HG03442 (cell line): Measurements from ENCODE around the gene ARHGAP6.
"Not testable (repeated sequence)": the region's sequence is repeated elsewhere in the genome, so short reads cannot be mapped to it uniquely, and the experiment has no call there.

Source experiments
- ATAC-seq: cut with Tn5 transposase; IDR thresholded peaks from one replicate; pipeline ENCODE4 v1.9.1; 2021; ENCODE audit warnings: mild to moderate bottlenecking, moderate library complexity; ENCODE audit not compliant: unreplicated experiment

The ARHGAP6 gene

GRCh38 chrX:11363069-11363594 lies 302.6 kb downstream of the ARHGAP6 start:
- peak; percentile 97 for ATAC-seq

DNA sequence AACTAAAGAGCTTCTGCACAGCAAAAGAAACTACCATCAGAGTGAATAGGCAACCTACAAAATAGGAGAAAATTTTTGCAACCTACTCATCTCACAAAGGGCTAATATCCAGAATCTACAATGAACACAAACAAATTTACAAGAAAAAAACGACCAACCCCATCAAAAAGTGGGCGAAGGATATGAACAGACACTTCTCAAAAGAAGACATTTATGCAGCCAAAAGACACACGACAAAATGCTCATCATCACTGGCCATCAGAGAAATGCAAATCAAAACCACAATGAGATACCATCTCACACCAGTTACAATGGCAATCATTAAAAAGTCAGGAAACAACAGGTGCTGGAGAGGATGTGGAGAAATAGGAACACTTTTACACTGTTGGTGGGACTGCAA lies 304.1 kb downstream of the ARHGAP6 start:
- not testable (repeated sequence) for ATAC-seq

GRCh38 chrX:11355944-11356343 lies 309.8 kb downstream of the ARHGAP6 start:
- not testable (repeated sequence) for ATAC-seq

DNA sequence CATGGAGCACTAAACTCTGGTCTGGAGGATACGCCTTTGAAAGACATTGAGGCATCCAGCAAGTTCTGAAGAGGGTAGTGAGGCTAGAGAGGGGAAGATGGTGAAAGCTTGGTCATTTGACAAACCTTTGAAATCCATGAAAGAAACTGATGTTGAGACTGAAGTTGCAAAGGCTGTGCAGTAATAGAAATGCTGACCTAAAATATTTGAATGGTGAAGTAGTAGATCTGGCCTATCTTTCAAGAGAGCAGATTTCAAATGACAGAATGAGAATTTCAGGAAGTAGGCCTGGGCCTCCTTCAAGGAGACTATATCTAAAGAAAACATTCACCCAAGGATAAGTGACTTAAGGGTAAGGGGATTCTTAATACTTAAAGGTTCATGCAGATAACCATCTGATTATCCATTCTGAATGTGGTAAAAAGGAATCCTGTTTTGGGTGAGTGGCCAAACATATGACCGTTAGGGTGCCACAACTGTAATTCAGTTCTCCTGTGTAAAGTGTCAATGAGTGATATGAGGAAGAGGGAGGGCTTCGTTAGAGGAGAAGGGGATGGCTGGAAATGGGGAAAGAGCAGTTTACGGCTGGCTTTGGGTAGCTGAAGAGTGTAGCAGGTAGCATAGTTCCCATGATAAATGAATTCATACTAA lies 310.3 kb downstream of the ARHGAP6 start:
- no peak for ATAC-seq

DNA sequence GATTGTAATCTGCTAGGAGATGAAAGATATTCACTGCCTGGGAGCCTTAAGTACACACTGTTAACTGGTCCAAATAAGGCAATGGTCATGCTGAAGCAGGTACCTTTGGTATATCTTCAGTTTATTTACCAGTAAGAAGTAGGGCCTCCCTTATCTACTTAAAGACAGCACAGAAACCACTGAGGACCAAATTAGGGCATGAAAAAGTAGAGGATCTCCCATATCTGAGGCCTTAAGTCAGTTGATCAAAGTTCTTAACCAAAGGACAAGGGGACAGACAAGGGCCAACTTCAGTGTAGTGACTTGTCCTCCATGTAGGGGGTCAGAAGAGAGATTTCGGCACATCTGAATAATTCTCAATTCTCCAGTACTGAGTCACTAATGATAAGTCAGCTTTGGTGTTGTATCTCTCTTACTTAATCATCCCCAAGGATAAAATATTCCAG lies 313.4 kb downstream of the ARHGAP6 start:
- ATAC-seq: no peak

DNA sequence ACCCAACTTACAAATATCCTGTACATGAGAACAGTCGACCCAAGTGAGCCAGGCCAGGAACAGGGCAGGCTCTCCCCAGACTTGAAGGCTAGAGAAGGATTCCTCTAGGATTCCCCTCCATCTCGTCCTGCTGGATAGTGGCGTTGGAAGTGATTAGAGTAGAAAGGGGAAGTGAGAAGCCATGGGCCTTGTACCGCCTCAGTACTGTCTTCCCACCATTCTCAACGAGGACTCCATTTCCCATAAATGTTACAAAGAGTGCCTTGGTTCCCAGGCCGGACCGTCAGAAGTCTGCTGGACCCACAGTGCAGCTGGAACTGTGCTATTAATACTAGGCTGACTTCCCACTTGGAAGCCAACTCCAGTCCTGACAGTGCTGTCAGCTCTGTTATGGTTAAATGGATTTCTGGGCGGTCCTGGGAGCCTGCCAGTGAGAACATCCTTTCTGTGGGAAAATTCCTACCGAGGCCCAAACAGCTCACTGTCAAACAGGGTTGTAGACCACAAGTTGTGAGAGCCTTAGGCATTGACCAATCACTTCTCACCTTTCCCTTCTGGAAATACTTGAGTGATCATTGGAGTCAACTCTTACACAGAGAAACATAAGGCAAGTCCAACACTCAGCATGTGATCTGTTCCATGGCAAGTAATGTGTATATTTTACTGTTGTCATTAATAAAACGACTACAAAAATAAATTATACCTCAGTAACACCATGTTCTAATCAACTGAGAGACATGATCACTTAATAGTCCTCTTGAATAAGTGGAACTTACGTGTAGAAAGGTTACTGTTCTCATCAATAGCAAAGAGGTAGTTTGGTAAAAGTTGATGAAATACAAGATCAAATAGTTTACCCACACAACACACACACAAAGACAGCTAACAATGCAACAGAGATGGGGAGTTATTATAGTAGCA lies 314.1 kb downstream of the ARHGAP6 start:
- peak; percentile 42 for ATAC-seq

DNA sequence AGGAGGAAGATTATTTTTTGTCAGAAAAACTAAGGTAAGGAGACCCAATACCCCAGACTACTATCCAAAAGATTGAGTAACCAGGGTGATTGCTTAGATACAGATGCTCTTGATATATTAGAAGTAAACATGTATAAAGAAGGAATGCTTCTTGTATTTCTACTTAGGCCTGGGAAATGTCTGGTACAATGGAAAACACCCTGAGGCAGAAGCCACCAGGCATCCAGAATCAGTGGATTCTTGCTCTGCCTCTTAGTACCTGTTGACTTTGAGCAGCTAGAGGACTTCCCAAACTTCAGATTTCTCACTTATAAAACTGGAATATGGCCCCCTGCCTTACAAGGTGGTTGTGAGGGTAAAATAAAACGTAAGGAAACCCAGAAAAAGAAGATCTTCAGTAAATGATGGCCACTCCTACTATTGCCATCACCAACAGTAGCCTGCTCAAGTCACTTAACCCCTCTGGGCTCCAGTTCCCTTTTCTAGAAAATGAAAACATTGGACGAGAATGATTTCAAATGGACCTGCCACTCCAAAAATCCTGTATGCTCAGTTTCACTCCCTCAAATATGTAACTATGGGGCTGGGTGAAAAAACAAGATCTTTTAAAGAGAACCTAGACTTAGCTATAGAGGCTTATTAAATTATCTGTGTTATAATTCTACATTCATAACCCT lies 315.9 kb downstream of the ARHGAP6 start:
- no peak for ATAC-seq

GRCh38 chrX:11349020-11349419 lies 316.7 kb downstream of the ARHGAP6 start:
- ATAC-seq: no peak

DNA sequence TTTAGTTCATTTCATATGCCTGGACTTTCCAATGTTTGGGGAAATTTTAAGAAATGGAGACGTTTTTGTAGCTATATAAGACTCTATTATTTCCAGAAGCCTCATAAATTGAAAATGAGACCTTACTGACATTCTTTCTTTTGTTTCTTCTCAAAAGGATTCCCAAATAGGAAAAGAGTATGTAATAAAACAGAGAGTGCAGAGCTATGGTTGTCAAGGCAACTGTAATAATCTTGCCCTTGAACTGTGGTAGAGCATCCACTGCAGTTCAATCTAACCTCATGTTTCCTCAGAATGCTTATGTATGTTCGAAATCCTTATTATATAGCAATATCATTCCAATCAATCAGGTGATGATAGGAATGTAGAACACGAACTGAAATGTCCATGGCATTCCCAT lies 318.4 kb downstream of the ARHGAP6 start:
- ATAC-seq: no peak

DNA sequence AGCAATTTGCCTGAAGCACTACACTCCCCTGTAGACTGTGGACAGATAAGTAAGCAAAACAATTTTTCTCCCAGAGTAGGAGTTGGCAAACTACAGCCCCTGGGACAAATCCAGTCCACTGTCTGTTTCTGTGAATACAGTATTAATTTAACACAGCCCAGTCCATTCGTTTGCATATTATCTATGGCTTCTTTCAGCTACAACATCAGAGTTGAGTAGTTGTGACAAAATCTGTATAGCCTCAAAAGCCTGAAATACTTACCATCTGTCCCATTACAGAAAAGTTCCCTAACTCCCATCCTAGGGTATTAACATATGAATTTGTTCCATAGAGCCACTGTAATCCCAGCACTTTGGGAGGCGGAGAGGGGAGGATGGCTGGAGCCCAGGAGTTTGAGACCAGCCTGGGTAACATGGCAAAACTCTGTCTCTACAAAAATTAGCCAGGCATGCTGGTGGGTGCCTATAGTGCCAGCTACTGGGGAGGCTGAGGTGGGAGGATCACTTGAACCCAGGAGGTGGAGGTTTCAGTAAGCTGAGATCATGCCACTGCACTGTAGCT lies 319.5 kb downstream of the ARHGAP6 start:
- ATAC-seq: no peak

DNA sequence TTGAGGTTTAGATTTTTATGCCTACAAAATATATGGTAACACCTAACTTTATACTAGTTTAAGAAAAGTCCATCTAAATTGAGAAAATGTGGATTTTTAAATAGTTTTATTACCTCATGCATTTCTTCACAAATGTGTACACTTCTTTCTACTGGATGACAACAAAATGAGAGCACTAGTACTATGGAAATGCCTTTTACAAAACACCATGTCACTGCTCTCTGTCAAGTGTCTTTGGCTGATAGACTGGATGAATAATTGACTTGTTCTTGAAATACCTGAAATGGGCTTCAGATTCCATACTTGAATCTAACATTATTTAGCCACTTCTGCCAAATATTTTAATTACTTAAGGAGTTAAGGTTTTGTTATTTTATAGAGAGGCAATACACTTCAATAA lies 323.0 kb downstream of the ARHGAP6 start:
- no peak for ATAC-seq

DNA sequence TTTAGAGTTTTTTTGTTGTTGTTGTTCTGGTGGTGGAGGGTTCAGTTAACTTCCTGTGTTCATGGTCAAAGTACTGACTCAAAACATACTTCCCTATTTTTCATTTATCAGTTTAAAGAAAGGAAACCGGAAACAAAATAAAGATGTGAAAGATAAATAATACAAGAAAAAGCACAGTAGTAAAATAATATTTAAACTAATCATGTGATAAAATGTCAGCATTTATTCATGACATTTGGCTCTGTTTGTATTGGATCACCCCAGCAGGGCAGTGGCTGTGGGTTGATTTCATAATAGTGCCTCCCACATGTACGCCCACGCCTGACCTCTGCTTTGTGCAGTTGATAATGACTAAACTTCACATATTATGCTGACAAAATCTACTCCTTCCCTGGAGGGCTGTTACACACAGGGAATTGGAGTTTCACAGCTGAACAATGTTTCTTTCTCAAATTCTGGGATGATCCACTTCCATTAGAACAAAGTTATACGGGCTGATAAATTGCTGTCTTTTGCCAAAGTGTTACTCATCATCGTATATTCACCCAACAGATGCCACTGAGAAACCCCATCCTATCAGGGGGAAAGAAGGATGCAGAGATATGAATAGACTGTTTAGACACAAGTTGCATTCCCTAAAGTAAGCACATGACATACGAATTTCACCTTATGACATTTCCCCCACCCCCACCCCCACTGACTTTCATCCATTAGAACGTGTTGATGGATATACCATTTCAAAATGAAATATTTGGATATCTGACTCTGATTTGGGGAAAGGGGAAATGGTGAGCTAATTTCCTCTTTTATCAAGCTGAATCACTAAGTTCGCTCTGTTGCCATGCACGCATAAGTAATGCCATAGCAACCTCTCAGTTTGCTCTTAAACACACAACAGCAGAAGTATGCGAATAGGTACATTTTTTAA lies 324.2 kb downstream of the ARHGAP6 start:
- peak; percentile 86 for ATAC-seq

GRCh38 chrX:11337292-11338009 lies 328.3 kb downstream of the ARHGAP6 start:
- no peak for ATAC-seq

DNA sequence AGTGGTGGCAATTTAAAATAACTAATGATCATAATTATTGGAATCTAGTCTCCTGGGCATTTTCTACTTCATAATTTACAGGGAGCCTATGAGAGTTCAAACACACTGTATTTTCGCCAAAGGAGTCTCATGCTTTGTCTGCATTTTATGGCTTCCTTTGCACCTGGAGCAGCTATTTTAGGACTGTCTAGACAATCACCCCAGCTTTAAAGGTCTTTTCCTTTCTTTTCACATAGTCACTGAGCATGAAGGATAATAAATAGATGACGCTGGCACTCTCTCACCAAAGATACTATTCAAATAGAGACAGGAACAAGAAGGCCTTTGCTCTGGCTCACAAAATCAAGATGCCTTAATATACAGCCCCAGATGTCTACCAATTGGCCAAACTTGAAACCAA lies 329.5 kb downstream of the ARHGAP6 start:
- no peak for ATAC-seq

- ATAC-seq: no peak
Measured at GRCh38 chrX:11334165-11334564, 331.6 kb downstream of the ARHGAP6 start.

DNA sequence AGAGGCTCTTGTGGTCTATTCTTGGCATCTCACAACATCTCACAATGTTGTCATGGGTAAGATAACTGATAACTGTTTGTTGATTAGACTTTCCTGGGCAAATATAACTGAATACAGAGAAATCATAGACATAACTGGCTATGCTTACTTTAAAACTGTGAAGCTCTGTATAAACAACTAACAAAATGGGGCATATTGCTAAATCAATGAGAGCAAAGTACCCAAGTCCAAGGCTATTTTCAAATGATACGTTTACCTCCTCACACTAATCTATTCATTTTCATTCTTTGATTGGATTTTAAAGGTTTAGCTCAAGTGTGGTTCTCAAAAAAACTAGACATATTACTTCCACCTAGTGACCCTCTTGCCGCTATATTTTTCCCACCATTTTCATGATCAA lies 333.9 kb downstream of the ARHGAP6 start:
- no peak for ATAC-seq

DNA sequence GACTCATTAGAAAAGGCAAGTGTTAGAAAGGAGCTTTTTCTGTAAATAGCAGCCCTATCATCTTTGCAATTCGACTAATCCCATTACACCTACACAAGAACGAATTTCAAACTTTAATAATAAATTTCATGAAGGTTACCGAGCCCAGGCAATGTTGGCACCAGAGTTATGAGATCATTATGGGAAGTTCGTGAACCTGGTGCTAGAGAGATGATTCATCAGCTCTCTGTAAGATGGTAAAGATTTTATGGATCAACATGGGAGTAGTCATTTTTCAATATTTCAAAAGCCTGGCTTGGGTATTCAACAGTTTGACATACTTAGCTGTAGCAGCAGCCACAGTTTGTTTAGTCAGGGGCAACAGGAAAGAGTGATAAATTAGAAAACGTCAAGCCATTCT lies 336.7 kb downstream of the ARHGAP6 start:
- ATAC-seq: no peak

DNA sequence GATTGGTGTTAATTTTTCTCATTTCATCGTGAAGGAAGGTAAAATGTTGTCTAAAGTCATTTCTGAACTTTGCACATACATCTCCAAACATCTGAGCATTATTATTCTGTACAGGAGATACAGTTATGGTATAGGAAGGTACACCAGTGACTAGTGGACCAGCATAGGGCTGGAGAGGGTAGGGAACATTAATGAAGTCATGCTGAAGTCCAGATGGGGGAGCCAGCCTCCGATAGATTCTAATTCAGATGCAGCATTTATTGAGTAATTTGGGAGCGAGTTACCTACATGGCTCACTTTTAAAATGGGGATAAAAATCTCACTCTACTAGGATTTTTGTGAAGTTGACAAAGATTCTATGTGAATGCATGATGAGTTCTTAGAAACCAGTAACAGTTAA lies 337.6 kb downstream of the ARHGAP6 start:
- ATAC-seq: no peak

GRCh38 chrX:11321986-11322385 lies 343.7 kb downstream of the ARHGAP6 start:
- ATAC-seq: no peak
